Measurements from ENCODE around the gene BCLAF1. TPM values are rescaled to one million over a fixed set of nuclear protein-coding genes. Genes with fewer than 3 reads are reported as not detected.
A peak's percentile ranks its signal among the peaks of the same experiment; 100 is the strongest.

Gene BCLAF1
- polyA plus RNA-seq, 1 experiment: 117 TPM

DNA sequence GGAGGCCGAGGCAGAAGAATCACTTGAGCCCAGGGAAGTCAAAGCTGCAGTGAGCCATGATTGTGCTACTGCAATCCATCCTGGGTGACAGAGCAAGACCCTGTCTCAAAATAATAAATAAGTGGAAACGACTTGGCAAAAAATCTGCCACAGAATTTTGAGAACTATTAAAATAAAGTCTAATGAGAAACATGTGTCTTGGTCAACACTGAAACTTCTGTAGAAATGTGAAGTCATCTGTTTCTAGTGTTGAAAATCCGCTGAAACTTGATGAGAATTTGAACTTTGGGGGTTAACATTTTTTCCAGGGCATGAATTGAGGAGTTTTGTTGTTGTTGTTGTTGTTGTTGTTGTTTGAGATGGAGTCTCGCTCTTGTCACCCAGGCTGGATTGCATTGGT, 29.0 kb upstream of the BCLAF1 start:
- H3K4me3 ChIP-seq (ENCODE audit: low read depth, low read length): no peak overlapping the region
- DNase-seq (ENCODE audit: low read depth, low spot score): no peak
- ChIA-PET CTCF (interaction anchor here (0.6 to 3.1 kb wide), 9 partner anchors 11 to 868 kb away, joined by 3 to 19 read pairs (median 8); partner anchors contain the start of gene BCLAF1), POLR2A (no interaction called here)
- no peaks in the 10 kb centered on the region for H3K9me3 ChIP-seq (ENCODE audit: control insufficient read depth, insufficient read depth, low read length)
- no peak overlapping the region for H3K27ac ChIP-seq (ENCODE audit: low read depth, low read length)
- peaks cover 2% of the 10 kb centered on the region for H3K27me3 ChIP-seq (ENCODE audit: control insufficient read depth, insufficient read depth, low read length)
- TF ChIP-seq, protein P1, sequence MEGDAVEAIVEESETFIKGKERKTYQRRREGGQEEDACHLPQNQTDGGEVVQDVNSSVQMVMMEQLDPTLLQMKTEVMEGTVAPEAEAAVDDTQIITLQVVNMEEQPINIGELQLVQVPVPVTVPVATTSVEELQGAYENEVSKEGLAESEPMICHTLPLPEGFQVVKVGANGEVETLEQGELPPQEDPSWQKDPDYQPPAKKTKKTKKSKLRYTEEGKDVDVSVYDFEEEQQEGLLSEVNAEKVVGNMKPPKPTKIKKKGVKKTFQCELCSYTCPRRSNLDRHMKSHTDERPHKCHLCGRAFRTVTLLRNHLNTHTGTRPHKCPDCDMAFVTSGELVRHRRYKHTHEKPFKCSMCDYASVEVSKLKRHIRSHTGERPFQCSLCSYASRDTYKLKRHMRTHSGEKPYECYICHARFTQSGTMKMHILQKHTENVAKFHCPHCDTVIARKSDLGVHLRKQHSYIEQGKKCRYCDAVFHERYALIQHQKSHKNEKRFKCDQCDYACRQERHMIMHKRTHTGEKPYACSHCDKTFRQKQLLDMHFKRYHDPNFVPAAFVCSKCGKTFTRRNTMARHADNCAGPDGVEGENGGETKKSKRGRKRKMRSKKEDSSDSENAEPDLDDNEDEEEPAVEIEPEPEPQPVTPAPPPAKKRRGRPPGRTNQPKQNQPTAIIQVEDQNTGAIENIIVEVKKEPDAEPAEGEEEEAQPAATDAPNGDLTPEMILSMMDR (IDR thresholded peaks at IDR 0.05; ENCODE audit: low read depth, low read length): no peak

DNA sequence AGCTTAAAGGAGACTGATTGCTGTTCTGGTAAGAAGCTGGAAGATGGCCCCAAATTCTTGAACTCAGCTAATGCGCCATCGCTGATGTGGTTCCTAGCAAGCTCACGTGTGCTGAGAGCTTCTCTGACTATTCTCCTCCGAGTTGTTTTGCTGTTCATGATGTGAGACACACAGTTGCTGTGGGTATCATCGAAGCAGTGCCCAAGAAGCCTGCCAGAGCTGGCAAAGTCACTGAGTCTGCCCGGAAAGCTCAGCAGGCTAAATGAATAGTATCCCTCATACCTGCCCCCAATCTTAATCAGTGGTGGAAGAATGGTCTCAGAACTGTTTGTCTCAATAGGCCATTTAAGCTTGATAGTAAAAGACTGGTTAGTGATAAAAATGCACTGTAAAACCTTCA, 28.3 kb upstream of the BCLAF1 start:
- Histone ChIP-seq H3K4me3 (ENCODE audit: low read depth, low read length) (no peak overlapping the region), H3K27ac (ENCODE audit: low read depth, low read length) (no peak overlapping the region), H3K27me3 (ENCODE audit: control insufficient read depth, insufficient read depth, low read length) (peaks cover 2% of the 10 kb centered on the region), H3K9me3 (ENCODE audit: control insufficient read depth, insufficient read depth, low read length) (no peaks in the 10 kb centered on the region)
- no peak for DNase-seq (ENCODE audit: low read depth, low spot score)
- TF ChIP-seq, protein P1 (IDR thresholded peaks at IDR 0.05; ENCODE audit: low read depth, low read length): no peak
- POLR2A ChIA-PET: no interaction called here
- CTCF ChIA-PET: interaction anchor here (0.5 to 3.1 kb wide), 18 partner anchors 10 to 1650 kb away, joined by 3 to 19 read pairs (median 5); partner anchors contain the start of gene BCLAF1

DNA sequence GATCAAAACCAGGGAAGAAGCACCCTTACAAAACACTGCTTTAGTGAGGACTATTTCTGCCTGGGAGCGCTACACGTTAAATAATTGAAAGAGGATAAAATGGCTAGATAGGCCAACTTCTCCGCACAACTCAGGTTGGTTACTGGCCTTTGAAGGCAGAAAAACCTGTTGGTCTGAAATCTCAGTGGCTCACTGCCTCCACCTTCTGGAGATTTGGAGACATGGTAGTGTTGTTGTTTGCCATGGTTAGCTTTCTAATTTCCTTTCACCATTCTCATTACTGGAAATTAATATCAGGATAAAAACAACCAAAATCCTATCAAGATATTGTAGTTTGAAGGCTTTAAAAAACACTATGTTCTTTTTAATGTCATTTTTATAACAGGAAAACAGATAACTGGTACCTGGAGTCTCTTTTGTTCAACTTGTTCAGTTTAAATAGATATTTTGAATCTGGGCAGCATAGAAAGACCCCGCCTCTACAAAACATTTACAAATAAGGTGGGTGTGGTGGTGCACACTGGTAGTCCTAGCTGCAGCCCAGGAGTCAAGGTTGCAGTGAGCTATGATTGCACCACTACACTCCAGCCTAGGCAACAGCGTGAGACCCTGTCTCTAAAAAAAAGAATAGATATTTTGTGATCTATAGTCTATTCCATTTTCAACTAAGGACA, 27.5 kb upstream of the BCLAF1 start:
- CTCF ChIA-PET: interaction anchor here (0.7 to 3.1 kb wide), 15 partner anchors 9 to 870 kb away, joined by 3 to 19 read pairs (median 7); partner anchors contain the start of gene BCLAF1

DNA sequence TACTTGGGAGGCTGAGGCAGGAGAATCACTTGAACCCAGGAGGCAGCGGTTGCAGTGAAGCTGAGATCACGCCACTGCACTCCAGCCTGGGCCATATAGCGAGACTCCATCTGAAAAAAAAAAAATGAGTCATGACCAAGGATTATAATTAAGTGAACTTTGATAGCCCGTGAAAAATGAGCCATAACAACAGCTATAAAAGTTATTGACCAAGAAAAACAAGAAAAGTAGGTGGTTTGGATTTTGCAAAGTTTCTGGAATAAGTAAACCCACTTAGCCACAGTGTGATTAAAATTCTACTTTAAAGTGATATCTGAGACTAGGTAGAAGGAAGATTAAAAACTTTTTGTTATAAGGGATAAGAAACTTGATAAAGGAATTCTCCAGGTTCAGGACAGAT, 25.9 kb upstream of the BCLAF1 start:
- H3K27me3 ChIP-seq (ENCODE audit: control insufficient read depth, insufficient read depth, low read length): peaks cover 6% of the 10 kb centered on the region
- H3K27ac ChIP-seq (ENCODE audit: low read depth, low read length): no peak overlapping the region
- TF ChIP-seq, protein P1 (IDR thresholded peaks at IDR 0.05; ENCODE audit: low read depth, low read length): no peak
- H3K9me3 ChIP-seq (ENCODE audit: control insufficient read depth, insufficient read depth, low read length): no peaks in the 10 kb centered on the region
- no peak for DNase-seq (ENCODE audit: low read depth, low spot score)
- H3K4me3 ChIP-seq (ENCODE audit: low read depth, low read length): no peak overlapping the region
- ChIA-PET CTCF (interaction anchor here (0.5 to 2.5 kb wide), 3 partner anchors 10 to 865 kb away, joined by 3 to 12 read pairs (median 4); no protein-coding TSS in a partner anchor), POLR2A (no interaction called here)

More for the DNA sequence above, 27.5 kb upstream of the BCLAF1 start:
- peaks cover 3% of the 10 kb centered on the region for H3K27me3 ChIP-seq (ENCODE audit: control insufficient read depth, insufficient read depth, low read length)
- DNase-seq (ENCODE audit: low read depth, low spot score): peak; percentile 48
- no peak overlapping the region for H3K27ac ChIP-seq (ENCODE audit: low read depth, low read length)
- TF ChIP-seq, protein P1 (IDR thresholded peaks at IDR 0.05; ENCODE audit: low read depth, low read length): peak; percentile 93
- H3K4me3 ChIP-seq (ENCODE audit: low read depth, low read length): no peak overlapping the region
- POLR2A ChIA-PET: interaction anchor here (0.6 to 1.3 kb wide), 2 partner anchors 27 to 261 kb away, joined by 6 to 8 read pairs; no protein-coding TSS in a partner anchor
- no peaks in the 10 kb centered on the region for H3K9me3 ChIP-seq (ENCODE audit: control insufficient read depth, insufficient read depth, low read length)

DNA sequence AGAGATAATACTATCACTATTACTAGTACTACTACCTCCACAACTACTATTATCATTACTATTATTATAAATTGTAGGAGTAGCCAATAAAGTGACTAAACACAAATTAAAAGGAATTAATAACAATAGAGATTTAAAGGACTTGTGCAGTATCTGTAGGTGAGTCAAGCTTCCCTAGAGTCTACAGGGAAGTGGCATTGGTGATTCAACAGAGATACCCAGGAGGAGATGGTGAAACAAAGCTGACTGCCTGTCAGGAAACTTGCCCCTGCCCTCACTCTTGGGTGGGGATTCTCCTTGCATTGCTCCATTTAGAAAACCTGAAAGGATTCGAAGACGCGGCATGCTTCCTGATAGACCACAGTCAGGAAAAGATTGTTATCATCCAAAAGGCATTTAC, 23.3 kb upstream of the BCLAF1 start:
- CTCF ChIA-PET: no interaction called here
- Histone ChIP-seq H3K27ac (ENCODE audit: low read depth, low read length) (no peak overlapping the region), H3K4me3 (ENCODE audit: low read depth, low read length) (no peak overlapping the region), H3K9me3 (ENCODE audit: control insufficient read depth, insufficient read depth, low read length) (no peaks in the 10 kb centered on the region), H3K27me3 (ENCODE audit: control insufficient read depth, insufficient read depth, low read length) (peaks cover 10% of the 10 kb centered on the region)
- no peak for DNase-seq (ENCODE audit: low read depth, low spot score)
- TF ChIP-seq, protein P1 (IDR thresholded peaks at IDR 0.05; ENCODE audit: low read depth, low read length): no peak
- POLR2A ChIA-PET: no interaction called here

Measured in AG04450 (cell line).